Body of pancreas (tissue), 4 donors: Measurements from ENCODE around the gene CLCF1. TPM values are rescaled to one million over a fixed set of nuclear protein-coding genes. Genes with fewer than 3 reads are reported as not detected.

Experiments
- ATAC-seq: fragments of 150-250 bp; one replicate; pipeline ENCODE4 v1.9.1; 2016
- DNase-seq, 4 donors: peaks; one replicate each; pipeline ENCODE4 v3.0.0-alpha.2; 2019
- H3K27ac ChIP-seq, 4 donors: fragments of 200-600 bp; sonication (generic); 1 replicate in 3 of 4; 2 replicates in 1 of 4; pipeline versions ENCODE4 v1.5.1 to v1.6.1; 2016 to 2019; ENCODE audit warnings: mild to moderate bottlenecking in 1 of 4, mixed read lengths in 1 of 4, moderate library complexity in 1 of 4
- H3K27me3 ChIP-seq, 2 donors: fragments of 200-600 bp; sonication (generic); one replicate each; pipeline ENCODE4 v1.6.0; 2016; ENCODE audit warnings: mild to moderate bottlenecking in 1 of 2
- H3K36me3 ChIP-seq, 2 donors: fragments of 200-600 bp; sonication (generic); replicated peaks in 1 of 2; 2 replicates each; pipeline ENCODE4 v1.5.1; 2016; ENCODE audit warnings: low read depth in 2 of 2; ENCODE audit not compliant: insufficient read depth in 1 of 2
- H3K4me1 ChIP-seq: fragments of 200-600 bp; sonication (generic); one replicate; pipeline ENCODE4 v1.6.0; 2016
- H3K4me3 ChIP-seq, 2 donors: fragments of 200-600 bp; sonication (generic); 1 replicate in 1 of 2; 2 replicates in 1 of 2; pipeline ENCODE4 v1.5.1; 2016 to 2019
- H3K9me3 ChIP-seq, 3 donors: fragments of 200-600 bp; sonication (generic); 1 replicate in 2 of 3; 2 replicates in 1 of 3; pipeline ENCODE4 v1.5.1; 2016
- POLR2A ChIP-seq, 3 donors: fragments of 450-650 bp; IDR thresholded peaks; one replicate each; pipeline ENCODE4 v1.6.1; 2016; ENCODE audit warnings: antibody characterized with exemption in 3 of 3, mild to moderate bottlenecking in 2 of 3
- WGBS, 2 donors: methylation state at CpG; one replicate each; pipeline ENCODE4 v1.1.5; 2017; 5-methylcytosine and 5-hydroxymethylcytosine counted together
- intact Hi-C: fragments of 100-400 bp; cut with DNase I; formaldehyde crosslinking; loops from one replicate; pipeline ENCODE4 v1.15.1; 2023
- total RNA-seq, 2 donors: library from RNA; depleted of rRNA; stranded (reverse); fragments of >200 nt; gene quantifications; one replicate each; pipeline ENCODE4 v1.1.0, GENCODE V29; 2016
- TF ChIP-seq, protein P1 (sequence below), 7 experiments: fragments of 450-650 bp in 4 of 7; fragments of 200-600 bp in 3 of 7; sonication (generic) in 3 of 7; IDR thresholded peaks; one replicate each; pipeline ENCODE4 v1.5.1; 2016 to 2019; ENCODE audit warnings: antibody characterized with exemption in 7 of 7

The CLCF1 gene
- total RNA-seq, 2 donors from 2014 or later: 2.3 to 14.5 TPM

DNA sequence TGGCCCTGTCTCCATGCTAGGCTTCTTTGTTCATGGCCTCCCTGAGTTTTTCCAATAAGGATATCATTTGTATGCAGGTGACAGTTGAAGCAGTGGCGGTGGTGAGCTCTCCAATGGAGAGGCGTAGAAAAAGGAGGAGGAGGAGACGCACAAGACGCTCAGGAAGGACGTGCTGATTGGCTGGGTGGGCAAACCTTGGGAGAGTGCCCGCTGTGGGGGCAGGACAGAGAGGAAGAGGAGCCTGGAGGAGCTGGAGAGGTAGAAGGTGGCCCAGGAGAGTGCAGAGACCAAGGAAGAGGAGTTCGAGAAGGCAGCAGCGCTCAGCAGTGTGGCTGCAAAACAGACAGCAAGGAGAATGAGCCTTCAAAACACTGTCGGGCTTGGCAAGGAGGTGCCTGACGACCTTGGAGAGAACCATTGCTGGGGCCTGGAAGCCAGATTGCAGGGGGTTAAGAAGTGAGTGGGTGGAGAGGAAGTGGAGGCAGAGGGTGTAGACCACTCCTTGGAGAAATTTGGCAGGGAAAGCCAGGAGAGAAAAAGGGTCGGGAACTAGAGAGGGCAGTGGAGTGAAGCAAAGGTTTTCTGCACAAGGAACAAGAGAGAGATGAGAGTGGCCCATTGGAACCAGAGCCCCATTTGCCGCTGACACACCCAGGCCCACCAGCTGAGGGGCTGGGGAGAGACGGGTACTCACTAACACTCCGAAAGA lies 7.5 kb downstream of the CLCF1 start:
- ATAC-seq: no peak
- 77% methylated on average over 14 of the region's 14 CpGs for WGBS, 2 donors
- TF ChIP-seq, protein P1, sequence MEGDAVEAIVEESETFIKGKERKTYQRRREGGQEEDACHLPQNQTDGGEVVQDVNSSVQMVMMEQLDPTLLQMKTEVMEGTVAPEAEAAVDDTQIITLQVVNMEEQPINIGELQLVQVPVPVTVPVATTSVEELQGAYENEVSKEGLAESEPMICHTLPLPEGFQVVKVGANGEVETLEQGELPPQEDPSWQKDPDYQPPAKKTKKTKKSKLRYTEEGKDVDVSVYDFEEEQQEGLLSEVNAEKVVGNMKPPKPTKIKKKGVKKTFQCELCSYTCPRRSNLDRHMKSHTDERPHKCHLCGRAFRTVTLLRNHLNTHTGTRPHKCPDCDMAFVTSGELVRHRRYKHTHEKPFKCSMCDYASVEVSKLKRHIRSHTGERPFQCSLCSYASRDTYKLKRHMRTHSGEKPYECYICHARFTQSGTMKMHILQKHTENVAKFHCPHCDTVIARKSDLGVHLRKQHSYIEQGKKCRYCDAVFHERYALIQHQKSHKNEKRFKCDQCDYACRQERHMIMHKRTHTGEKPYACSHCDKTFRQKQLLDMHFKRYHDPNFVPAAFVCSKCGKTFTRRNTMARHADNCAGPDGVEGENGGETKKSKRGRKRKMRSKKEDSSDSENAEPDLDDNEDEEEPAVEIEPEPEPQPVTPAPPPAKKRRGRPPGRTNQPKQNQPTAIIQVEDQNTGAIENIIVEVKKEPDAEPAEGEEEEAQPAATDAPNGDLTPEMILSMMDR (IDR thresholded peaks at IDR 0.05): no peak
- no peak for TF ChIP-seq POLR2A (IDR thresholded peaks at IDR 0.05)
- Histone ChIP-seq H3K27ac (no peak overlapping the region), H3K4me1 (peaks cover 21% of the 10 kb centered on the region), H3K9me3 (no peaks in the 10 kb centered on the region), H3K27me3 (no peaks in the 10 kb centered on the region), H3K4me3 (no peak overlapping the region), H3K36me3 (no peaks in the 10 kb centered on the region)
- intact Hi-C loops: no loop called here
- DNase-seq: no peak

DNA sequence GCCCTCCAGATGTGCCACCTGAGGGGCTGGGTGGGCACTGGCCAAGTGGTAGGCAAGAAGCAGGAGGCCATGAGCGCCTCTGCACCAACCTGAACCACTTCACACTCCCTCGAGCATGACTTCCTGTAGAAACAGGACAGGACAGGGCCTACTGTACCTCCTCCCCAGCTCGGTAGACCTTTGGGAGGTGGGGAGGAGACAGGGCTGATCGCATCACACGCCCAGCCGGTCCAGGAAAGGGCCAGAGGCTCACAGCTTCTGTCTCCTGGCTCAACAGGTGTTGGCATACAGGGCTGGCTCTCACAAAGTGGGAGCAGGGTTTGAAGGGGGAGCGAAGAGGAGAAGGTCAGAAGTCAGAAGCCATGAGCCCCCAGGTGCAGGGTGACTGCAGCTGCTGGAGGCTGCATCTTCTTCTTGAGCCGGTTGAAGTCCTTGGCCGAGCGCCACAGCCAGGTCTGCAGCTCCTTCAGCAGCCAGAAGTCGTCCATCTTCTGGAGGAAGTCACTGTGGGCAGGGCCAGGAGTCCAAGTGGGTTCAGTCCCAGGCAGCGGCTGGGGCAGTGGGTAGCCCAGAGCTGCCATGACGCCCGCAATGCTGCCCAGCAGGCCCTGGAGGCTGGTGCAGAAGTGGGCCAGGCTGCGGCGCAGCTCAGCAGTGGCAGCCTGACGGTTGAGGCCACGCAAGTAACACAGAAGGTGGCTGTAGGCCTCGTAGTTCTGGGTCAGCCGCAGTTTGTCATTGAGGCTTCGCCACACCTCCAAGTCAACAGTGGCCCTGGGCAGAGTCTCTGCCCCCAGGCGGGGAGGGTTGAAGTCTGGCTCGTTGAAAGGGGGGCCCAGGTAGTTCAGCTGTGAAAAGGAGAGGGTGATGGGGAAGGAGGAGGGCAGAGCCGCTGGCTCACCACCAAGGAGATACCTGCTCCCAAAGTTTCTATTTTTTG lies 8.3 kb downstream of the CLCF1 start:
- ATAC-seq: no peak
- intact Hi-C loops: no loop called here

DNA sequence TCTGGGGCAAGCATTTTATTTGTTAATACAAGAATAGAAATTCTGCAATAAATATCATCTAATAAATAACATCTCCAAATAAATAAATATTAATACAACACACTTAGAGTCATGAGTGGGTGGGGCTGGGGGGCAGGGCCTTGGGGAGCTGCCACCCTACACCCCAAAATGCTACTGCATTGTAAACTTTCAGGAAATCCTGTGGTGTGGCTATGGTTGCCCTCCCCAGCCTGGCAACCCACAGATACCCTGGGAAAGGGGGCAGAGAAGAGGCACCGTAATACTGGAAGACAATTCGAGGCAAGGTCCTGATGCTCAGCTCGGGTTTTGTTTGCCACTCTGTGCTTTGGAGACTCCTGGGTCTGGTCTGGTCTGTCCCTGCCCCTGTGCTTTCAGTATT lies 9.2 kb downstream of the CLCF1 start:
- Histone ChIP-seq H3K9me3 (no peaks in the 10 kb centered on the region), H3K27me3 (no peaks in the 10 kb centered on the region), H3K27ac (no peak overlapping the region), H3K4me3 (no peak overlapping the region), H3K36me3 (no peaks in the 10 kb centered on the region), H3K4me1 (peaks cover 15% of the 10 kb centered on the region)
- intact Hi-C loops: no loop called here
- ATAC-seq (no peak), DNase-seq (no peak)
- 85 to 92% methylated on average over 2 to 3 of the region's 3 CpGs for WGBS, 2 donors
- TF ChIP-seq POLR2A (IDR thresholded peaks at IDR 0.05): no peak
- TF ChIP-seq, protein P1 (IDR thresholded peaks at IDR 0.05): no peak

More for the DNA sequence above, 8.3 kb downstream of the CLCF1 start:
- Histone ChIP-seq H3K36me3 (no peaks in the 10 kb centered on the region), H3K27me3 (no peaks in the 10 kb centered on the region), H3K4me3 (no peak overlapping the region), H3K27ac (no peak overlapping the region), H3K4me1 (peaks cover 15% of the 10 kb centered on the region), H3K9me3 (no peaks in the 10 kb centered on the region)
- 69 to 82% methylated on average over 11 to 24 of the region's 24 CpGs for WGBS, 2 donors
- TF ChIP-seq, protein P1 (IDR thresholded peaks at IDR 0.05): no peak
- no peak for TF ChIP-seq POLR2A (IDR thresholded peaks at IDR 0.05)
- DNase-seq: no peak

DNA sequence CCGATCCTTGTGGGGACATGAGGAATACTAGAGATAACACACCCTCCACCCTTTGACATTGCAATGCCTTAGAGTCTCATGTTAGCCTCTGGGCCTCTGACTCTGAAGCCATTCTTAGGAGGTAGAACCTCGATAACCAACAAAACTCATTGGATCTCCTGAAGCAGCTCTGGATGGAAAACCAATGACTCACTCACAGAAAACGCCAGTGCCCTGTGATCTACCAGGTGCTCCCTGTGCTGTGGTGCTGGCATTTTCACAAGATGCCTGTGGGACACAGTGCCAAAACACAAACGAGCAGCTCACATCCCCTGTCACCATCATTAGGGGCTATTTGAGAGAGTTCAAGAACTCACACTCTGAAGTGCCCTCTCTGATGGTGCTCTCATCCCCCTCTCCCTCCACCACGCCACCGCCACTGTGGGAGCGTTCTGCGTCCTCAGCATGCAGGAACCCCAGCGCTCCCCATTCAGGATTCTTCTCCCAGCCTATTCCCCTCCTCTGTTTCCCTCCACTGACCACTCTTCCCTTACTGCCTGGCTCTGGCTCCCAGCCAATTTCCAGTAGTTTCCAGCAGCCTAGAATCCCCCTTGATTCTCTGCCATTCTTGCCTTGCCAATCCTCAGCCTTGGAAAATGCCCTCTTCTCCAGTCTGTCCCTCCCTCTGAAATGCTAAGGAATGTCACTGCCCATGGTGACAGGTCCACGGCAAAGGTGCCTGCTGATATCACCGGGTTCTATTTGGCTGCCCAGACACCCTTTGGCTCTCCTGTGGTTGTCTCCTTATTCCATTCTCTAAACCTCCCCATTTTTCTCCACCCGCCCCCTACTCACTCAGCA lies 15.3 kb downstream of the CLCF1 start:
- Histone ChIP-seq H3K9me3 (no peaks in the 10 kb centered on the region), H3K36me3 (no peaks in the 10 kb centered on the region), H3K27ac (no peak overlapping the region), H3K4me3 (no peak overlapping the region), H3K4me1 (peaks cover 41% of the 10 kb centered on the region), H3K27me3 (no peaks in the 10 kb centered on the region)
- no peak for TF ChIP-seq POLR2A (IDR thresholded peaks at IDR 0.05)
- TF ChIP-seq, protein P1 (IDR thresholded peaks at IDR 0.05): no peak
- ATAC-seq (no peak), DNase-seq (peak in 1 of 4 donors; percentile 47)
- 73 to 74% methylated on average over 11 to 12 of the region's 12 CpGs for WGBS, 2 donors
- intact Hi-C loops: no loop called here
